Measurements from ENCODE around the gene DDX56.
"Not testable (repeated sequence)": the region's sequence is repeated elsewhere in the genome, so short reads cannot be mapped to it uniquely, and the experiment has no call there.

Gene DDX56, protein sequence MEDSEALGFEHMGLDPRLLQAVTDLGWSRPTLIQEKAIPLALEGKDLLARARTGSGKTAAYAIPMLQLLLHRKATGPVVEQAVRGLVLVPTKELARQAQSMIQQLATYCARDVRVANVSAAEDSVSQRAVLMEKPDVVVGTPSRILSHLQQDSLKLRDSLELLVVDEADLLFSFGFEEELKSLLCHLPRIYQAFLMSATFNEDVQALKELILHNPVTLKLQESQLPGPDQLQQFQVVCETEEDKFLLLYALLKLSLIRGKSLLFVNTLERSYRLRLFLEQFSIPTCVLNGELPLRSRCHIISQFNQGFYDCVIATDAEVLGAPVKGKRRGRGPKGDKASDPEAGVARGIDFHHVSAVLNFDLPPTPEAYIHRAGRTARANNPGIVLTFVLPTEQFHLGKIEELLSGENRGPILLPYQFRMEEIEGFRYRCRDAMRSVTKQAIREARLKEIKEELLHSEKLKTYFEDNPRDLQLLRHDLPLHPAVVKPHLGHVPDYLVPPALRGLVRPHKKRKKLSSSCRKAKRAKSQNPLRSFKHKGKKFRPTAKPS

DNA sequence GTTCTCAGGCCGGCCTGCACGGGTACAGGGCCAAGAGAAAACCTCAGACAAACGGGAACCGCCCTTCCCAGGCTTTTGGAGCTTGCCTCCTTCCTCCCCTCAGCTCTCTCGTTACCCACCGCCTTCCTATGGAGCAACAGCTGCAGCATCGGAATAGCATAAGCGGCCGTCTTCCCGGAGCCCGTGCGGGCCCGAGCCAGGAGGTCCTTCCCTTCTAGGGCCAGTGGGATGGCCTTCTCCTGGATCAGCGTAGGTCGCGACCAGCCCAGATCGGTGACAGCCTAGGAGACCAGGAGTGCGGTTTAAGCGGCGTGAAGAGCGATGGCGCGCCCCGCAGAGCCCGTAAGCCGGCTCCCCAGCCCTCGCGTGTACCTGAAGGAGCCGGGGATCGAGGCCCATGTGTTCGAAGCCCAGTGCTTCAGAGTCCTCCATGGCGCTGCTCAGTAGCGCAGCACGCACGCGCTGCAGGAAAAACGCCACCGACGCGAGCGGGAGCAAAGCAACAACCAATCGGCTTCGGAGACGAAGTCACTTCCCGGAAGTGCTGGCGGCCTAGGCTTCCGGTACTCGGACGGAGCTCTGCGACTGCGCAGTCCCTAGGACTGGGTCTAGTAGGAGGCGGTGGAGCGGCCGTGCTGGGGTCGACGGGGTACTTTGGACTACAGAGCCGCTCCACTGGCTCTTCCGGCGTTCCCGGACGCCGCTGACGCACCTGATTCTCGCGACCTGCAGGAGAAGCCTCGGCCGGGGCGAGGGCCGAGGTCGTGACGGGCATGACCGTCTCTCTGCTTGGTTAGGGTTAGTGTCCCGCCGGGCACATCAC, at the start of gene DDX56:
DDX56 (minus strand) TSS at position 445 of the 823 bp plus-strand sequence; CDS start at position 432, 13 bp downstream.
- DNase-seq = peak; percentile 94

DNA sequence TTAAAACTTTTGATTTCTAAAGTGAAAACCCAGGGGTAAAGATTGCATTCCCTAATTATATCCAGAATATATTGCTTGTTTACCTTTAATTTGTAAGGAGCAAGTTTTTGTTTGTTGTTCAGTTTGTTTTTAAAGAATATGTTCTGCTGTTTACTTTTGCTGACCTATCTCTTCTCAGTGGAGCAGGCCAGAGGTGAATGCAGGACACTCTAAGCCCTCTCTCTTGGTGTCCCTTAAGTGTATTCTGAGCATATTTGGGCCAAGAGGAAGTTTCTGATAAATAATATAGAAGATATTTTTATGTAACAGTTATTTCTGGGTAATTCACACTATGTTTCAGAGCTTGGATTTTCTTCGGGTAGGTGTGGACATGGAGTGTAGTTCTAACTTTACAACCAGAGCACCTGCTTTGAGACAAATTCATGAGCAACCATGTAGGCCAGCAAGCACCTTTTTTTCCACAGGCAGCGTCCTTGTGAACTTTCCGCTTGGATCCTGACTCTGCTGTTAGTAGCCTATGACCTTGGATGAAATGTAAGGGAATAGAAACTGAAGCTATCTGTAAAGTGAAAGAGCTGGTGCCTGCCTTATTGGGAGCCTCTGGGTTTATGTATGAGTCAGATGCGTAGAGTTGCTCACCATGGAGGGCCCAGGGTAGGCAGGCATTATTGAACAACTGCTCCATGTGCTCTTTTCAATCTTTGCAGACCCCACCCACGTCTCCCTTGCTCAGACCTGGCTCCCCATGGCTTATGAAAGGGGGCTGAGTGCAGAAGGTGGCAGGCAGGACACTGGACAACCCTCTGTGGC, 48.8 kb upstream of the DDX56 start:
- DNase-seq = peak; percentile 39

DNA sequence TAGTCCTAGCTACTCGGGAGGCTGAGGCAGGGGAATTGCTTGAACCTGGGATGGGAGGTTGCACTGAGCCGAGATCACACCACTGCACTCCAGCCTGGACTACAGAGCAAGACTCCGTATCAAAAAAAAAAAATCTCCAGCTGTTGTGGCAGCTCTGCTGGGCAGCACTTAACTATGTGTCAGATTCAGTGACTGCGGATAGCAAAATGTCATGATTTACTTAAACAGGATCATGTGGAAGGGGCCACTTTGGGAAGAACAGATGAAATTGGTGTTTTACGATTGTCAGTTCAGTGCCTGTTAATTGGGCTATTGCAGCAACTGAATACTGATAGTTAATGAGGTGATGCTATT, 48.0 kb upstream of the DDX56 start:
- DNase-seq = no peak

DNA sequence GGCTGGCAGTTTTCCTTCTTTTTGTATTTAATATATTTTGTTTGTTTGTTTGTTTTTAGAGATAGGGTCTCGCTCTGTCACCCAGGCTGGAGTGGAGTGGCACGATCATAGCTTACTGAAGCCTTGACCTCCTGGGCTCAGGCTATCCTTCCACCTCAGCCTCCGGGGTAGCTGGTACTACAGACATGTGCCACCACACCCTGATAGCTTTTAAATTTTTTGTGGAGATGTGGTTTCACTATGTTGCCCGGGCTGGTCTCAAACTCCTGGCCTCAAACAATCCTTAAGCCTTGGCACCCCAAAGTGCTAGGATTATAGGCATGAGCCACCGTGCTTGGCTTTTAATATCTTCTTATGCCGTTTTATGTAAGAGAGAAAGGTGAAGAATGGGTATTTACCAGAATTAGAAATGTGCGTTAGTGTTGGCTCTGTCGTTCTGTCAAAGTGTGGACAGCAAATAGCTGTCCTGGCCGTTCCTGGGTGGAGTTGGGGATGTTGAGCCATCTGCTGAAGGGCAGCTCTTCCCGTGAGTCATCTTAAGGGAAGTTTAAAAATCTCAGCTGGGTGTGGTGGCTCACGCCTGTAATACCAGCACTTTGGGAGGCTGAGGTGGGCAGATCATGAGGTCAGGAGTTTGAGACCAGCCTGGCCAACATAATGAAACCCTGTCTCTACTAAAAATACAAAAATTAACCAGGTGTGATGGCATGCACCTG, 47.5 kb upstream of the DDX56 start:
- no peak for DNase-seq

DNA sequence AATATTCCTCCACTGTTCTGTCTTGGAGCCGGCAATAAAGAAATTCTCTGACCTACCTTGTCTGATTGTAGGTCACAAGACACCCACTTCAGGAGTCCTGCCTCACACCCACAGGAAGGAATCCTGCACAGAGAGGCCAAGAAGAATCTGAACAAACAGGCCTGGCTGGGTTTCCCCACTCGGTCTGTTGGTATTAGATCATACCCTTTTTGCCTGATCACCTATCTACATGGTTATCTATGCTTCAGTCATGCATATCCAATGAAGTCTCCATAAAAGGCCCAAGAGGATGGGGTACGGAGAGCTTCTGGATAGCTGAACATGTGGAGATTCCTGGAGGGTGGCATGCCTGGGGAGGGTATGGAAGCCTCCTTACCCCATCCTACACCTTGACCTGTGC, 45.0 kb upstream of the DDX56 start:
- DNase-seq = no peak

DNA sequence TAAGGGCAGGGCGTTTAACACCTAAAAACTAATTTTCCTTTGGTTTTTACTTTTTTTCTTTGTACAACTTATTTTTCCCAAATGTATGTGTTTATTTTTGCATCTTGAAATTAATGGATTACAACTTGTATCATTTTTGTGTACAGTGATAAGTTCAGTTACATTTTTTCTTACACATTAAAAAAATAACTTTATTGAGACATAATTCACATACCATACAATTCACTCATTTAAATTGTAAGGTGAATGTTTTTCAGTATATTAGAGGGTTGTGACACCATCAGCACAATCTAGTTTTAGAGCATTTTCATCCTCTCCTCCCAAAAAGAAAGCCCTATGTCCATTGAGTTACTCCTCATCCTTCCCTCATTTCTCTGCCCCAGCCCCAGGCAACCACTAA, 44.3 kb upstream of the DDX56 start:
- DNase-seq = no peak

DNA sequence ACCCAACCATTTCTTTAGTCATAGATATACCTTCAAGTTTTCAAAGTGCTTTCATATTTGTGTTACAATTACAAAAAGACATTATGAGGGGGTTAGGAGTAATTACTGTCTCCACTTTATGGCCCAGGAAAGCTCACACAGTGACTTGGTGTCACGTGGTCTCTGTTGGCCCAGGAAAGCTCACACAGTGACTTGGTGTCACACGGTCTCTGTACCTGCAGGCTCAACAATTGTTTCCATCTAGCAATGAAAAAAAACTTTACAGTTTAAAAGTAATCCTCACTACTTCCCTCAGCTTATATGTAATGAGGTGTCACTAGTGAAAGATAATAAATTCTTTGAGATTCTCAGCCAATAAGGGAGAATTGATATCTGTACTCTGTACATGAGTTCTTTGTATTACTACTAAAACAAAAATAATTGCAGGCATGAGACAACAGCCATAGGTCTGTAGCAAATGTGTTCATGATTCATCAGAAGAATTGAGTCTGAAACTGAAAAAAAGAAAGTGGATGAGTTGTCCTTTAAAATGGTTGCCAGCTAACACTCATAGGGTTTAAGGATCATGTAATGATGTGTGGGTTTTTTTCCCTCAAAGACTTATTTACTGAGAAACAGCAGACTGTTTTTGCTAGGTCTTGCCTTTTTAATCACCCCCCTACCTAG, 43.6 kb upstream of the DDX56 start:
- peak; percentile 28 for DNase-seq

DNA sequence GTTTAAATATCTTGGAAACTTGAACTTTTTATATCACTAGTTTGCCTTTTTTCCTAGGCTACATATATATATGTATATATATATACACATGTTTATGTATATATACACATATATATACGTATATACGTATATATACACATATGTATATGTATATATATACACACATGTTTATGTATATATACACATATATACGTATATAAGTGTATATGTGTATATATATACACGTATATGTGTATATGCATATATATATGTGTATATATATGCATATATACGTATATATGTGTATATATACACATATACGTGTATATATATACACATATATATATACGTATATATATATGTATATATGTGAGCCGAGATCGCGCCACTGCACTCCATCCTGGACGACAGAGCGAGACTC, 42.8 kb upstream of the DDX56 start:
- DNase-seq = no peak

DNA sequence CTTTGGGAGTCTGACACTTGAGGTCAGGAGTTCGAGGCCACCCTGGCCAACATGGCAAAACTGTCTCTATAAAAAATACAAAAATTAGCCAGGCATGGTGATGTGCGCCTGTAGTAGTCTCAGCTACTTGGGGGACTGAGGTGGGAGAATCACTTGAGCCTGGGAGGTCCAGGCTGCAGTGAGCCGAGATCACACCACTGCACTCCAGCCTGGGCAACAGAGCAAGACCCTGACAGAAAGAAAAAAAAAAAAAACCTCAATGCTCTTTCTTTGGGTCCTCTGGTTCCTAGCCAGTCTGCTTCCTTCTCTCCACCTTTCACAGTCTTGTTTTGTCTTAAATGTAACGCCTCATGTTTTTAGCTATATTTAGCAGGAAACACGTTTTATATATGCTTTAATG, 42.1 kb upstream of the DDX56 start:
- no peak for DNase-seq

DNA sequence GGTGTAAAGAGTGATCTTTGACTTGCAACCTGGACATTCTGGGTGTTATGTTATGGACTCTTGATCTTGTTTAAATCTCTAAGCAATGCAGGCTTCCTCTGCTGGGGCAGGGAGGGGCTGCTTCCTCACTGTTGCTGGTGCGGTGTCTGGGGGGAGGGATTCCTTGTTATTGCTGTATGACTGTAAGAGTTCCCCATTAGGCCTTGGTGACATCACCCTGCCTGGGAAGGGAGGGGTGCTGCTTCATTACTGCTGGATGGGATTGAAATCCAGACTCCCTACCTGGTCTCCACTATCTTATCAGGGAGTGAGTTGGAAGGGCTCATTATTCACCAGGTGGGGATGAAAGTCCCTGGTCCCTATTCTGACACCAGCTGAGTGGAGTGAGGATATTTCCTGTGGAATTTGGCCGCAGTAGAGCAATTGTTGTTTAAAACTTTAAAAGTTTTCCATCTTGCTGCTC, 41.5 kb upstream of the DDX56 start:
- no peak for DNase-seq

DNA sequence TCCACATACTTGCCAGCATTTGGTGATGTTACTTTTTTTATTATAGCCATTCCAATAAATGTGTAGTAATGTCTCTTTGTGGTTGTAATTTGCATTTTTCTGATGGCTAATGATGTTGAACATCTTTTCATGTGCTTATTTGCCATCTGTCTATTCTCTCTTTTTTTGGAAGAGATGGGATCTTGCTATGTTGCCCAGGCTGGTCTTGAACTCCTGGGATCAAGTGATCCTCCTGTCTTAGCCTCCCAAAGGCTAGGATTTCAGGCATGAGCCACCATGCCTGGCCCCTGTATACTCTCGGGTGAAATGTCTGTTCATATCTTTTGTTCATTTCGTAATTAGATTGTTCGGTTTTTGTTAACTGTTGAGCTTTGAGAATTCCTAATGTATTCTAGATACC, 36.1 kb upstream of the DDX56 start:
- no peak for DNase-seq

DNA sequence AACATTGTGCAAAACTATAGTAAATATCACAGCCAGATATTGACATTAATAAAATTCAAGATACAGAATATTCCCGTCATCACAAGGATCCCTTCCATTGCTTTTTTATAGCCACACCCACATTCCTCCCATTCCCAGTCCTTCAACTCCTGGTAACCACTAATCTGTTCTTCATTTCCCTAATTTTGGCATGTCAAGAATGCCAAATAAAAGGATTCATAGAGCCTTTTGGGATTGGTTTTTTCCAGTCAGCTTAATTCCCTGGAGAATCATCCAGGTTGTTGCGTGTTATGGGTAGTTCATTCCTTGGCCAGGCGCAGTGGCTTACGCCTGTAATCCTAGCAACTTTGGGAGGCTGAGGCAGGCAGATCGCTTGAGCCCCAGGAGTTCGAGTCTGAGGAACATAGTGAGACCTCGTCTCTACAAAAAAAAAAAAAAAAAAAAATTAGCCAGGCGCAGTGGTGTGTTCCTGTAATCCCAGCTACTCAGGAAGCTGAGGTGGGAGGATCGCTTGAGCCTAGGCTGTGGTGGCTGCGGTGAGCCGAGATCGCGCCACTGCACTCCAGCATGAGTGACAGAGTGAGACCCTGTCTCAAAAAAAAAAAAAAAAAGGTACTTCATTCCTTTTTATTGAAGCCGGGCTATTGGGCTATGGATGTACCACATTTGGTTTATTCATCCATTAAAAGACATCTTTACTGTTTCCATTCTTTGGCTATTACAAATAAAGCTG, 35.4 kb upstream of the DDX56 start:
- no peak for DNase-seq

DNA sequence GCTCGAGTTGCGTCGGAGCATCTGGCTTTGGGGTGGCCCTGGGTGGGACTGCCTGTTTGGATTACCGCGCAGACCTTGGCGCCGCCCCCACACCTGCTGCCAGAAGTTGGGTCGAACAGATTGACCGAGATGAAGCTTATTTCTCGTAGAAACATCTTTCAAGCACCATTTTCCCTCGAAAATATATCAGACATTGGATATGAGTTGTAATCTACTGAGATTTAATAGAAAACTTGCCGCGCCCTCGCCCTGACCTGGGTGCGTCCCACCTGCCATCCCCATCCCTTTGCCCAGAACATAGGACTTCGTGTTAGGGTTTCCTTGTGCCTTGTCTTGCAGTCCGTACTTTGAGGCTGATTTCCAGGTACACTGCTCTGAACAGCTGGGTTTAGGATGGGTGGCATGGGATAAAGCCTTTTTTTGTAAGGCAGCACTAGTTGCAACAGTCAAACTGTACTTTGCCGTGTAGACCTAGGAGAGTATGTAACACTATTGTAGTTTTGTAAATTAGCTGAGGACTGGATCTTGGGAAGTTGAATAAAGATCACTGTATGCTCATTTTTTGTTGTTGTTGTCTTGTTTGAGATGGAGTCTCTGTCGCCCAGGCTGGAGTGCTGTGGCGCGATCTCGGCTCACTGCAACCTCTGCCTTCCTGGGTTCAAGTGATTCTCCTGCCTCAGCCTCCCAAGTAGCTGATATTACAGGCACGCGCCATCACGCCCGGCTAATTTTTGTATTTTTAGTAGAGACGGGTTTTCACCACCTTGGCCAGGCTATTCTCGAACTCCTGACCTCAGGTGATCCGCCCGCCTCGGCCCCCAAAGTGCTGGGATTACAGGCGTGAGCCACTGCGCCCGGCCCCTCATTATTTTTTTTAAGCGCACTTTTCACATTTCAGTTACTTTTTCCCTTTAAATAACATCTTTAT, 33.7 kb upstream of the DDX56 start:
- DNase-seq = no peak

DNA sequence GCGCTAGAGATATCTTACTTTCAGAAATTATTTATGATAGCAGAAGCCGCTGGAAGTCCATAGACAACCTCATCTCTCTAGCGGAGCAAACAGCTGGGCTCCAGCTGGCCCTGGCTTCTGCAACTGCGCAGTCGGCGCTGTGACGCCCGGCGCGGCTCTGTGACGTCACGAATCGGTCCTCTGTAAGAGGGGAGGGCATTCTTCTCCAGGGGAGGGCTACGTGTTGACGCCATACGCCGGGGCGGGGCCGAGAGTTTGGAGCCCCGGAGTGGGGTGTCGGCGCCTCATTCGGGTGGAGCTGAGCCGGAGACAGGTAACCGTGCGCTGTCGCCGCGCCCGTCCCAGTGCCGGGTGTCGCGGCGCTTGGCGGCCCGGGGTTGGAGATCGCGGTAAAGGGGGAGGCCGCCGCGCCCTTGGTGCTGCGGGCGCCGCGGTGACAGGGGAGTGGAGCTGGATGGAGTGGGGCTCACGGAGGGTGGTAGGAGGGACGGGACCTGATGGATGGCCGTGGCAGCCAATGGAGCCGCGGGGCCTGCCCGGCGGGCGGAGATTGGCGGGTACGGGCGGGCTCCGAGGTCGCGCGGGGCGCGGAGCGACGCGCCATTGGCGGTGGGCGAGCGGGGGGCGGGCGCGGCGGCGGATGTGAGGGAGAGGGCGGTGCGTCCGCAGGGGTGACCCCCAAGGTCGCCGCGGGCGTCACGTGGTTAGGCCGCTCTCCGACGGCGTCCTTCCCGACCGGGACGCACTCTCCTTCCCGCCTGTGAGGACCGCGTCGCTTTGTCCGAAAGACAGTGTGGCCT, 32.8 kb upstream of the DDX56 start, which contains the start of gene OGDH:
OGDH (plus strand) TSS at position 287 of the 800 bp plus-strand sequence. CDS start 17,717 bp downstream, outside the sequence.
- DNase-seq = peak; percentile 100

DNA sequence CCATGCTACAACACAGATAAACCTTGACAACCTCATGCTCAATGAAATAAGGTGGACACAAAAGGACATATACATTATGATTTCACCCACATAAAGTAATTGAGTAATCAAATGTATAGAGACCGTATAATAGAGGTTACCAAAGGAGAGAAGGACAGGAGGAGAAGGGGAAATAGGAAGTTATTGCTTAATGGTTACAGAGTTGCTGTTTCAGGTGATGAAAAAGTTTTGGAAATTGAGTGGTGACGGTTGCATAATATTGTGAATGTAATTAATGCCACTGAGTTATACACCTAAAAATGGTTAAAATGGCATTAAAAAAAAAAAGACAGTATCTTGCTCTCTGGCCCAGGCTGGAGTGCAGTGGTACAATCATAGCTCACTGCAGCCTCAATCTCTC, 31.2 kb upstream of the DDX56 start:
- no peak for DNase-seq

DNA sequence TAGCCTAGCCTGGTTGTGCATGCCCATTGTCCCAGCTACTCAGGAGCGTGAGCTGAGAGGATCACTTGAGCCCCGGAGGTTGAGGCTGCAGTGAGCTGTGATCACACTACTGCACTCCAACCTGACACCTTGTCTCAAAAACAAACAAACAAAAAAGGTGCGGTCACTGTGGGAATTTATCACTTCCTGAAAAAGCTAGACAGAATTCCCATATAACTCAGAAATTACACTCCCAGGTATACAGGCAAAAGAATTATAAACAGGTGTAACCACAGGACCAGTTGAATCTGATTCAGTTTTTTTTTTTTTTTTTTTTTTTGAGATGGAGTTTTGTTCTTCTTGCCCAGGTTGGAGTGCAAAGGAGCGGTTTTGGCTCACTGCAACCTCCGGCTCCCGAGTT, 29.5 kb upstream of the DDX56 start:
- DNase-seq = no peak

DNA sequence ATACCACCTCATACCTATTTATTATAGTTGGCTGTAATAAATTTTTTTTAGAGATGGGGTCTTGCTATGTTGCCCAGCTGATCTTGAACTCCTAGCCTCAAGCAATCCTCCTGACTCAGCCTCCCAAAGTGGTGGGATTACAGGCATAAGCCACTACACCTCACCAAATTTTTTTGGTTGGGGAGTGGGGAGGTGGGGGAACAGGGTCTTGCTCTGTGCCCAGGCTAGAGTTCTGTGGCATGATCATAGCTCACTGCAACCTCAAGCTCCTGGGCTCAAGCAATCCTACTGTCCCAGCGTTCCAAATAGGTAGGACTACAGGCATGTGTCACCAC, 28.8 kb upstream of the DDX56 start:
- no peak for DNase-seq

DNA sequence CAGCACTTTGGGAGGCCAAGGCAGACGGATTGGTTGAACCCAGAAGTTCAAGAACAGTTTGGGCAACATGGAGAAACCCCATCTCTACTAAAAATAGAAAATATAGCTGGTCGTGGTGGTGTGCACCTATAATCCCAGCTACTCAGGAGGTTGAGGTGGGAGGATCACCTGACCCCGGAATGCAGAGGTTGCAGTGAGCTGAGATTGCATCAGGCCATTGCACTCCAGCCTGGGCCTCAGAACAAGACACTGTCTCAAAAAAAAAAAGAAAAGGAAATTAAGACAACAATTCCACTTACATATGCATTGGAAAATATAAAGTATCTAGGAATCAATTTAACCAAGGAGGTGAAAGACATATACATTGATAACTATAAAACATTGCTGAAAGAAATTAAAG, 25.5 kb upstream of the DDX56 start:
- DNase-seq = no peak

DNA sequence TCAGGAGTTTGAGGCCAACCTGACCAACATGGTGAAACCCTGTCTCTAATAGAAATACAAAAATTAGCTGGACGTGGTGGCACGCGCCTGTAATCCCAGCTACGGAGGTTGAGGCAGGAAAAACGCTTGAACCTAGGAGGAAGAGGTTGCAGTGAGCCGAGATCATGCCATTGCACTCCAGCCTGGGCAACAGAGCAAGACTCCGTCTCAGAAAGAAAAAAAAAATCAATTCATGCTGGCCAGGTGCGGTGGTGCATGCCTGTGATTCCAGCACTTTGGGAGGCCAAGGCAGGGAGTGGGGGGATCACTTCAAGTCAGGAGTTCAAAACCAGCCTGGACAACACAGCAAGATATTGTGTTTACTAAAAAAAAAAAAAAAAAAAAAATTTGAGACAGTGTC, 23.5 kb upstream of the DDX56 start:
- DNase-seq = not testable (repeated sequence)
